ENCODE results near the gene ZMYM5.
"Not testable (repeated sequence)": the region's sequence is repeated elsewhere in the genome, so short reads cannot be mapped to it uniquely, and the experiment has no call there.

Gene ZMYM5

GRCh38 chr13:19794631-19795030, 68.8 kb downstream of the ZMYM5 start:
- no peak for DNase-seq (ENCODE audit: low read depth)
- no peak overlapping the region for H3K4me3 ChIP-seq (ENCODE audit: low read length)
- TF ChIP-seq CTCF (conservative IDR thresholded peaks at IDR 0.05; ENCODE audit: low read length), result no peak

GRCh38 chr13:19791953-19792537, 71.4 kb downstream of the ZMYM5 start:
- no peak overlapping the region for H3K4me3 ChIP-seq (ENCODE audit: low read length)
- no peak for TF ChIP-seq CTCF (conservative IDR thresholded peaks at IDR 0.05; ENCODE audit: low read length)
- no peak for DNase-seq (ENCODE audit: low read depth)

GRCh38 chr13:19782727-19783682, 80.4 kb downstream of the ZMYM5 start, which contains the start of gene PSPC1:
TSS of gene PSPC1 (minus strand) at chr13:19782945. CDS start at chr13:19782757, 188 bp downstream.
- peak; percentile 92 for DNase-seq (ENCODE audit: low read depth)
- peak within 1 kb of the TSS; percentile 96 for H3K4me3 ChIP-seq (ENCODE audit: low read length)

- DNase-seq (ENCODE audit: low read depth), result peak; percentile 51
- H3K4me3 ChIP-seq (ENCODE audit: low read length), result peak overlapping the region; percentile 96
- no peak for TF ChIP-seq CTCF (conservative IDR thresholded peaks at IDR 0.05; ENCODE audit: low read length)
These were observed 81.3 kb downstream of the ZMYM5 start for GRCh38 chr13:19782049-19782726.

GRCh38 chr13:19781526-19781925, 81.9 kb downstream of the ZMYM5 start:
- DNase-seq (ENCODE audit: low read depth), result no peak
- no peak for TF ChIP-seq CTCF (conservative IDR thresholded peaks at IDR 0.05; ENCODE audit: low read length)
- peak overlapping the region; percentile 96 for H3K4me3 ChIP-seq (ENCODE audit: low read length)

GRCh38 chr13:19780753-19781418, 82.6 kb downstream of the ZMYM5 start:
- peak overlapping the region; percentile 96 for H3K4me3 ChIP-seq (ENCODE audit: low read length)
- DNase-seq (ENCODE audit: low read depth), result not testable (repeated sequence)
